ENCODE results near the gene CLNK. TPM values are rescaled to one million over a fixed set of nuclear protein-coding genes. Genes with fewer than 3 reads are reported as not detected.

Gene CLNK
- total and polyA plus RNA-seq, 2 of the 13 experiments (the other 11 are each of a cell fraction or from before 2014, with no cell fraction given): not detected

DNA sequence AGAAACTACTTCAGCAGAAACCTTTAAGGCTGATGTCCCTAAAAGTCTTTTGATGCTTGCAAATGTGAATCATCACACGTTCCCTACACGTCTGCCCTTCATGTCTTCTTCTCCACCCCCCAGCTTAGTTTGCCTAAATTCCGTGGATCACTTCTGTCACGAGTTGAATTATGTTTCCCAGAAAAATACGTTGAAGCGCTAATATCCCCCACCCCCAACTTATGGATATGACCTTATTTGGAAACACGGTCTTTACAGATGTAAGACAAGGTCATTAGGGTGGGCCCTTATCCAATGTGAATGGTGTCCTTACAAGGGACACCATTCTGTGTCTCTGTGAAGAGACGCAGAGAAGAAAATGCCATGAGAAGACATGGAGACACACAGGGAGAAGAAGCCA, 225.3 kb downstream of the CLNK start (continued):
- TF ChIP-seq ZNF749 (CRISPR knock-in tag; IDR thresholded peaks at IDR 0.05; ENCODE audit: borderline replicate concordance): no peak
- TF ChIP-seq, protein P1, sequence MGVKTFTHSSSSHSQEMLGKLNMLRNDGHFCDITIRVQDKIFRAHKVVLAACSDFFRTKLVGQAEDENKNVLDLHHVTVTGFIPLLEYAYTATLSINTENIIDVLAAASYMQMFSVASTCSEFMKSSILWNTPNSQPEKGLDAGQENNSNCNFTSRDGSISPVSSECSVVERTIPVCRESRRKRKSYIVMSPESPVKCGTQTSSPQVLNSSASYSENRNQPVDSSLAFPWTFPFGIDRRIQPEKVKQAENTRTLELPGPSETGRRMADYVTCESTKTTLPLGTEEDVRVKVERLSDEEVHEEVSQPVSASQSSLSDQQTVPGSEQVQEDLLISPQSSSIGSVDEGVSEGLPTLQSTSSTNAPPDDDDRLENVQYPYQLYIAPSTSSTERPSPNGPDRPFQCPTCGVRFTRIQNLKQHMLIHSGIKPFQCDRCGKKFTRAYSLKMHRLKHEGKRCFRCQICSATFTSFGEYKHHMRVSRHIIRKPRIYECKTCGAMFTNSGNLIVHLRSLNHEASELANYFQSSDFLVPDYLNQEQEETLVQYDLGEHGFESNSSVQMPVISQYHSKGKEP (CRISPR knock-in tag; IDR thresholded peaks at IDR 0.05): no peak
- TF ChIP-seq, protein P2, sequence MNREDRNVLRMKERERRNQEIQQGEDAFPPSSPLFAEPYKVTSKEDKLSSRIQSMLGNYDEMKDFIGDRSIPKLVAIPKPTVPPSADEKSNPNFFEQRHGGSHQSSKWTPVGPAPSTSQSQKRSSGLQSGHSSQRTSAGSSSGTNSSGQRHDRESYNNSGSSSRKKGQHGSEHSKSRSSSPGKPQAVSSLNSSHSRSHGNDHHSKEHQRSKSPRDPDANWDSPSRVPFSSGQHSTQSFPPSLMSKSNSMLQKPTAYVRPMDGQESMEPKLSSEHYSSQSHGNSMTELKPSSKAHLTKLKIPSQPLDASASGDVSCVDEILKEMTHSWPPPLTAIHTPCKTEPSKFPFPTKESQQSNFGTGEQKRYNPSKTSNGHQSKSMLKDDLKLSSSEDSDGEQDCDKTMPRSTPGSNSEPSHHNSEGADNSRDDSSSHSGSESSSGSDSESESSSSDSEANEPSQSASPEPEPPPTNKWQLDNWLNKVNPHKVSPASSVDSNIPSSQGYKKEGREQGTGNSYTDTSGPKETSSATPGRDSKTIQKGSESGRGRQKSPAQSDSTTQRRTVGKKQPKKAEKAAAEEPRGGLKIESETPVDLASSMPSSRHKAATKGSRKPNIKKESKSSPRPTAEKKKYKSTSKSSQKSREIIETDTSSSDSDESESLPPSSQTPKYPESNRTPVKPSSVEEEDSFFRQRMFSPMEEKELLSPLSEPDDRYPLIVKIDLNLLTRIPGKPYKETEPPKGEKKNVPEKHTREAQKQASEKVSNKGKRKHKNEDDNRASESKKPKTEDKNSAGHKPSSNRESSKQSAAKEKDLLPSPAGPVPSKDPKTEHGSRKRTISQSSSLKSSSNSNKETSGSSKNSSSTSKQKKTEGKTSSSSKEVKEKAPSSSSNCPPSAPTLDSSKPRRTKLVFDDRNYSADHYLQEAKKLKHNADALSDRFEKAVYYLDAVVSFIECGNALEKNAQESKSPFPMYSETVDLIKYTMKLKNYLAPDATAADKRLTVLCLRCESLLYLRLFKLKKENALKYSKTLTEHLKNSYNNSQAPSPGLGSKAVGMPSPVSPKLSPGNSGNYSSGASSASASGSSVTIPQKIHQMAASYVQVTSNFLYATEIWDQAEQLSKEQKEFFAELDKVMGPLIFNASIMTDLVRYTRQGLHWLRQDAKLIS (CRISPR knock-in tag; IDR thresholded peaks at IDR 0.05): no peak
- TF ChIP-seq, protein P3, sequence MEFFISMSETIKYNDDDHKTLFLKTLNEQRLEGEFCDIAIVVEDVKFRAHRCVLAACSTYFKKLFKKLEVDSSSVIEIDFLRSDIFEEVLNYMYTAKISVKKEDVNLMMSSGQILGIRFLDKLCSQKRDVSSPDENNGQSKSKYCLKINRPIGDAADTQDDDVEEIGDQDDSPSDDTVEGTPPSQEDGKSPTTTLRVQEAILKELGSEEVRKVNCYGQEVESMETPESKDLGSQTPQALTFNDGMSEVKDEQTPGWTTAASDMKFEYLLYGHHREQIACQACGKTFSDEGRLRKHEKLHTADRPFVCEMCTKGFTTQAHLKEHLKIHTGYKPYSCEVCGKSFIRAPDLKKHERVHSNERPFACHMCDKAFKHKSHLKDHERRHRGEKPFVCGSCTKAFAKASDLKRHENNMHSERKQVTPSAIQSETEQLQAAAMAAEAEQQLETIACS (CRISPR knock-in tag; IDR thresholded peaks at IDR 0.05): no peak

DNA sequence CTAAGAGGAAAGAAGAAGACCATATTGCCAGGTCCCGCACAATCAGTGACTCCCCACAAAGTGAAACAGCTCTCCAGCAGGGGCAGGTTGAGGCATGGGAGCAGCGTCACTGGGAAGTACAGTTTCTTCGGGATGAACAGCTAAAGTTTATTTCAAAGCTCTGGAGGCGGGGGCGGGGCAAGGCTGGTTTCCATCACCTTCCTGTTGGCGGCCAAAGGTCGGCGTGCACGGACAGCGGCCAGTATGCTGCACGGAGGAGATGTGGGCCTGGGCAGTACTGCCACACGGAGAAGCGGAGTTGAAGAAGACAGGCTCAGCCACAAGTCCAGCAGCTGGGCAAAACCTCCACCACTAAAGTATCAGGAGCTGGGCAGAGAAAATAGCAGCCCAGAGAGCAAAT, 226.4 kb downstream of the CLNK start:
- Histone ChIP-seq H3K27ac (ENCODE audit: extremely low read length, insufficient read depth, low read length) (no peak overlapping the region), H3K9me3 (ENCODE audit: low read length) (no peaks in the 10 kb centered on the region), H3K4me1 (ENCODE audit: insufficient read depth, low read length) (no peaks in the 10 kb centered on the region), H2AFZ (ENCODE audit: low read length) (no peak overlapping the region), H4K20me1 (ENCODE audit: insufficient read depth, low read length) (no peaks in the 10 kb centered on the region; the same call in 1 of the 2 replicates), H3K4me2 (ENCODE audit: low read depth, low read length) (no peak overlapping the region), H3K36me3 (replicated peaks in 1 of 2; ENCODE audit: control insufficient read depth in 1 of 2, insufficient read depth in 2 of 2, low read length in 2 of 2) (no peaks in the 10 kb centered on the region), H3K27me3 (ENCODE audit: control insufficient read depth in 1 of 2, insufficient read depth in 2 of 2, low read length in 2 of 2) (peaks cover 0 to 6% of the 10 kb centered on the region in 2 experiments; a peak in 1 of 5 replicates), H3K79me2 (ENCODE audit: insufficient read depth, low read length) (no peaks in the 10 kb centered on the region), H3K4me3 (replicated peaks in 1 of 3; ENCODE audit: insufficient read depth in 1 of 3, low read depth in 2 of 3, low read length in 3 of 3) (no peak overlapping the region), H3K9ac (ENCODE audit: insufficient read depth, low read depth, low read length) (no peak overlapping the region)
- FAIRE-seq (no peak), ATAC-seq (no peak; the same call in 2 of the 3 replicates), DNase-seq (ENCODE audit: low spot score) (no peak)
- intact Hi-C loops (cut with micrococcal nuclease; ENCODE audit: unreplicated experiment) (no loop called here), in situ Hi-C loops (cut with HindIII; ENCODE audit: extremely low pct_ligation_motif_present, low pct_unique_long_range_greater_than_20kb) (no loop called here)
- 59% methylated on average over 13 of the region's 13 CpGs for WGBS (ENCODE audit: low lambda C conversion rate)
- BruUV-seq (replicated peaks): no TSS peak
- POLR2A ChIA-PET: no interaction called here
- CTCF ChIA-PET (ENCODE audit: low intra/inter-chr PET ratio, low total read pairs): no interaction called here
- TF ChIP-seq ZNF781 (CRISPR knock-in tag; IDR thresholded peaks at IDR 0.05; ENCODE audit: borderline replicate concordance, not compliant biosample characterization): no peak
- TF ChIP-seq EED (CRISPR knock-in tag; IDR thresholded peaks at IDR 0.05): no peak
- no peak for TF ChIP-seq MAZ (IDR thresholded peaks at IDR 0.05; ENCODE audit: borderline replicate concordance, low read depth, low read length)
- no peak for TF ChIP-seq MAZ (CRISPR knock-in tag; IDR thresholded peaks at IDR 0.05; ENCODE audit: low read depth)
- no peak for TF ChIP-seq ZNF326 (CRISPR knock-in tag; IDR thresholded peaks at IDR 0.05; ENCODE audit: borderline replicate concordance)
- no peak for TF ChIP-seq WIZ (CRISPR knock-in tag; IDR thresholded peaks at IDR 0.05)
- TF ChIP-seq U2AF2 (IDR thresholded peaks at IDR 0.05; ENCODE audit: low read depth, low read length): no peak
- no peak for TF ChIP-seq NR2F1 (CRISPR knock-in tag; IDR thresholded peaks at IDR 0.05)
